MM.1S (cell line): ENCODE data around the gene RAP2B.
A peak's percentile ranks its signal among the peaks of the same experiment; 100 is the strongest.

ENCODE experiments used
- CTCF ChIP-seq: fragments of 300-600 bp; sonication (generic); IDR thresholded peaks from 2 replicates; pipeline ENCODE4 v1.5.1; 2016; ENCODE audit warnings: antibody characterized with exemption, low read length, mixed read lengths
- EZH2 ChIP-seq: fragments of 300-600 bp; sonication (generic); optimal IDR thresholded peaks from 2 replicates; pipeline ENCODE3; 2017; ENCODE audit warnings: low read depth, mild to moderate bottlenecking, antibody characterized with exemption, low read length, mixed read lengths
- EZH2phosphoT487 ChIP-seq: fragments of 300-600 bp; sonication (generic); IDR thresholded peaks from 2 replicates; pipeline ENCODE4 v1.6.1; 2018; ENCODE audit warnings: antibody characterized with exemption, low read length

GRCh38 chr3:153173758-153174516 is 11.9 kb downstream of the RAP2B start:
- TF ChIP-seq CTCF, result peak; percentile 19
- TF ChIP-seq EZH2phosphoT487, result no peak
- no peak for TF ChIP-seq EZH2
